Stomach smooth muscle (tissue), 2 donors: Measurements from ENCODE around the gene PELI3.

Experiments
- H3K27ac ChIP-seq: one replicate; pipeline ENCODE4 v1.7.0; 2013; ENCODE audit warnings: mild to moderate bottlenecking, low read length, inconsistent platforms
- H3K27me3 ChIP-seq, 2 donors: one replicate each; pipeline ENCODE4 v1.7.0; 2013; ENCODE audit warnings: low read length in 2 of 2; ENCODE audit not compliant: insufficient read depth in 2 of 2, control insufficient read depth in 1 of 2
- H3K36me3 ChIP-seq, 2 donors: one replicate each; pipeline ENCODE4 v1.7.0; 2013; ENCODE audit warnings: low read length in 2 of 2; ENCODE audit not compliant: control insufficient read depth in 2 of 2, insufficient read depth in 2 of 2
- H3K4me1 ChIP-seq: one replicate; pipeline ENCODE4 v1.7.0; 2013; ENCODE audit warnings: low read length; ENCODE audit not compliant: control insufficient read depth, insufficient read depth
- H3K4me3 ChIP-seq, 2 donors: one replicate each; pipeline ENCODE4 v1.7.0; 2013; ENCODE audit warnings: low read length in 2 of 2
- H3K9ac ChIP-seq, 2 donors: one replicate each; pipeline ENCODE4 v1.7.0; 2013; ENCODE audit warnings: low read length in 2 of 2, mild to moderate bottlenecking in 1 of 2
- H3K9me3 ChIP-seq, 2 donors: one replicate each; pipeline ENCODE4 v1.7.0; 2013; ENCODE audit warnings: low read length in 2 of 2; ENCODE audit not compliant: control insufficient read depth in 2 of 2
- donor health status: healthy.
- donor health status: Pancreatic carcinoma.

PELI3 gene

DNA sequence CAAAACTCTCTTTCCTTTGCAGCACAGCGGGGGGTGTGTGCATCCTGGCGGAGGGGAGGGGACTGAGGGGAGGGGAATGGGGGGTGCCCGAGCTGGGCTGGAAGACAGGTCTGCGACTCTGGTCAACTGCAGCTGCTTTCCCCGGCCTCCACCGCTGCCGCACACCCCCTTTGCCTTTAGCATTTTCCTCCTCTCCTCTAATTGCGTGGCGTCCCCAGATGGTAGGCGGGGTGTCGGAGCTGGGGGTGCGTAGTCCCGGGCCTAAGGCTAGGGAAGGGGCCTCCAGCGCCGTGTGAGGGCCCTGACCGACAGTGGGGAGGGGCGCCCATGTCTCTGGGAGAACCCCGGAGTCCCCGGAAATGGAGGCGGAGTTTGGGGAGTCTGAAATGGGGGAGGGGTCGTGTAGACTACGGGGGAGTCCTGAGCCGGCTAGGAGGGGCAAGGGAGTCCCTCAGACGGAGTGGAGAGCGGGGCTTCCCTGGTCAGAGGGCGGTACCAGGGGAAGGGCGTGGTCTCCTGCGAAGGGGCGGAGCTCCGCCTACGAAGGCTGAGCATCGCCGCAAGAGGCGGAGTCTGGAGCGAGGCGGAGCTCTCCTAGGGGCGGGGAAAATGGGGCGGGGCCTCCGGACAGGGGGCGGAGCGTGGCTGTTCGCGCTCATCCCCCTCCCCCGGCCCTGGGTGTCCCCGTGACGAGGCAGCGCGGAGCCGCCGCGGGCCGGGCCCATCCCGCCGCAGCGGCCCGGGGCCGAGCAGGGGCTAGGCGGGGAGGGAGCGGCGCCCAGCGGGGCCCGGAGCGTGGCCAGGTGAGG, at the start of gene PELI3:
TSS of gene PELI3 (plus strand) at position 681 of the 809 bp plus-strand sequence. CDS start 1,224 bp downstream, outside the sequence.
- peaks cover 3 to 11% of the 10 kb centered on the region in 2 donors for H3K36me3 ChIP-seq
- H3K27me3 ChIP-seq, result no peaks in the 10 kb centered on the region
- peak within 1 kb of the TSS; percentile 75 to 79 for H3K9ac ChIP-seq
- peak within 1 kb of the TSS; percentile 71 to 81 for H3K4me3 ChIP-seq
- peaks cover 22% of the 10 kb centered on the region for H3K4me1 ChIP-seq
- peak within 1 kb of the TSS; percentile 55 for H3K27ac ChIP-seq
- H3K9me3 ChIP-seq, result no peaks in the 10 kb centered on the region

DNA sequence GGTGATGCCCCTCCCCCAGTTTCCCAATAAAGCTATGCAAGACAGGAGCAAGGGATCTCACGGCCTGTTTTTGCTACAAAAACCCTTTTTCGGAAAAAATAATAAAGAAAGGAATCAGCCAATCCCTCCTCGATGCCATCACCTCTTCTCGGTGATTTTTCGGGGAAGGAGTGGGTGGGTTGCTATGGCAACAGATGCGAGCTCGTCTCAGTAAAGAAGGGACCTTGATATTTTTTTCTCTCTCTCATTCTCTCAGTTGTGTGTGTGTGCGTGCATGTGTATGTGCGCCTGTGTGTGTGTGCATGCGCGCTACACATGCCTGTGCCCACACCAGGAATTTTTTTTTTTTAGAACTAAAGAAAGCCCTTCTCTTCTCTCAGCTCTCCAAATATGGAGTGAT, 49.7 kb upstream of the PELI3 start:
- H3K9ac ChIP-seq, result no peak overlapping the region
- H3K4me3 ChIP-seq, result no peak overlapping the region
- H3K4me1 ChIP-seq, result peaks cover 69% of the 10 kb centered on the region
- H3K27me3 ChIP-seq, result peaks cover 0 to 2% of the 10 kb centered on the region in 2 donors
- H3K36me3 ChIP-seq, result peaks cover 0 to 5% of the 10 kb centered on the region in 2 donors
- no peak overlapping the region for H3K27ac ChIP-seq
- no peaks in the 10 kb centered on the region for H3K9me3 ChIP-seq

GRCh38 chr11:66418168-66418985, 48.3 kb upstream of the PELI3 start:
- peaks cover 59% of the 10 kb centered on the region for H3K4me1 ChIP-seq
- H3K4me3 ChIP-seq, result peak overlapping the region in 1 of 2 donors; percentile 44
- H3K27ac ChIP-seq, result no peak overlapping the region
- no peak overlapping the region for H3K9ac ChIP-seq
- H3K9me3 ChIP-seq, result no peaks in the 10 kb centered on the region
- H3K36me3 ChIP-seq, result peaks cover 9 to 18% of the 10 kb centered on the region in 2 donors
- peaks cover 0 to 2% of the 10 kb centered on the region in 2 donors for H3K27me3 ChIP-seq

DNA sequence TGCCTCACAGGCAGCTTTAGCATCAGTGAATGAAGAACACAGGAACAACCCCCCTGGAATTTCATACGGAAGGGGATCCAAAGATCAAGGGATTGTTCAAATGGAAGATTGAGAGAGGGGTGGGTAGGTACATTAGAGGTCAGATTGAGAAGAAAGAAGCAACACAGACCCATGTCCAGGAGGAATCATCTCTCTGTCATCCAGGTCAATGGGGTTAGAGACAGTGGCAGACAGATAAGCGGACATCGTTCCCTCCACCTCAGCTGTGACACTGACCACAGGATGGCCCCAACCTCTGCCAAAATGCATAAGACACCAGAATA, 47.8 kb upstream of the PELI3 start:
- no peaks in the 10 kb centered on the region for H3K9me3 ChIP-seq
- H3K9ac ChIP-seq, result no peak overlapping the region
- peaks cover 14 to 22% of the 10 kb centered on the region in 2 donors for H3K36me3 ChIP-seq
- H3K4me3 ChIP-seq, result peak overlapping the region in 1 of 2 donors; percentile 44
- peaks cover 0 to 2% of the 10 kb centered on the region in 2 donors for H3K27me3 ChIP-seq
- H3K4me1 ChIP-seq, result peaks cover 53% of the 10 kb centered on the region
- no peak overlapping the region for H3K27ac ChIP-seq

- Histone ChIP-seq H3K36me3 (peaks cover 23 to 27% of the 10 kb centered on the region in 2 donors), H3K4me3 (peak overlapping the region in 1 of 2 donors; percentile 40), H3K9me3 (no peaks in the 10 kb centered on the region), H3K4me1 (peaks cover 44% of the 10 kb centered on the region), H3K9ac (no peak overlapping the region), H3K27me3 (peaks cover 0 to 2% of the 10 kb centered on the region in 2 donors), H3K27ac (no peak overlapping the region)
Measured at GRCh38 chr11:66419825-66420224, 46.9 kb upstream of the PELI3 start.

GRCh38 chr11:66420671-66421476, 45.8 kb upstream of the PELI3 start, which contains the start of gene NPAS4:
NPAS4 (plus strand) TSS chr11:66421035; CDS start chr11:66421180, 145 bp downstream.
- peaks cover 0 to 2% of the 10 kb centered on the region in 2 donors for H3K27me3 ChIP-seq
- H3K9ac ChIP-seq, result no peak within 1 kb of the TSS
- peaks cover 41% of the 10 kb centered on the region for H3K4me1 ChIP-seq
- no peak within 1 kb of the TSS for H3K27ac ChIP-seq
- peaks cover 33 to 36% of the 10 kb centered on the region in 2 donors for H3K36me3 ChIP-seq
- no peak within 1 kb of the TSS for H3K4me3 ChIP-seq
- H3K9me3 ChIP-seq, result no peaks in the 10 kb centered on the region

DNA sequence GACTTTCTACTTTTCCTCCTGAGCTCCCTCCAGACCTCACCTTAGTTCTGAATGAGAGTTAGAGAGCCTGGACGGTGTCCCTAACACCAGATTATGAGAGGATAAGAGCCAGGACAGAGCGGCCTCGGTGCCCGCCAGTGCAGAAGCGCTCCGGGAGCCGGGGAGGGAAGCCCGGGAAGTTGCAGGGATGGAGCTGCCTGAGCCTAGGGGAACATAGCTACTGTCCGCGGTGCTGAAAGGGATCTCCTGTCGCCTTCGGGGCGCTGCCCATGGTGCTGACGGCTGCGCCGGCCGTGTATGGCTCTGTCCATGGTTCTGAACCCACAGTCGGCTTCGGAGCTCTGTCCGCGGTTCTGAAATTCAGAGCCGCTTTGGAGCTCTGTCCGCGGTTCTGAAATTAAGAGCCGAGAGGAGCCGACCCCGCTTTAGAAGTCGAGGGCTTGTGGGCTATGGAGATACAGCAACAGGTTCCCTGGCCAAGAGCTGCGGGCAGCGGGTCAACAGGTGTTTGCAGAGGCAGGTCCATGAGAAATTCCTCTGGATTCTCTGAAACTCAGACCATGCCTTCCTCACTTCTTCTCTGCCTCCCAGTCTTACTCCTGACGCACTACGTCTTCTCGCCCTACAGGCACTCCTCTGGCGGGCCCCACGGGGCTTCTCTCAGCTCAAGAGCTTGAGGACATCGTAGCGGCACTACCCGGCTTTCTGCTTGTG, 45.1 kb upstream of the PELI3 start:
- Histone ChIP-seq H3K4me3 (no peak overlapping the region), H3K27me3 (peaks cover 0 to 2% of the 10 kb centered on the region in 2 donors), H3K27ac (no peak overlapping the region)

DNA sequence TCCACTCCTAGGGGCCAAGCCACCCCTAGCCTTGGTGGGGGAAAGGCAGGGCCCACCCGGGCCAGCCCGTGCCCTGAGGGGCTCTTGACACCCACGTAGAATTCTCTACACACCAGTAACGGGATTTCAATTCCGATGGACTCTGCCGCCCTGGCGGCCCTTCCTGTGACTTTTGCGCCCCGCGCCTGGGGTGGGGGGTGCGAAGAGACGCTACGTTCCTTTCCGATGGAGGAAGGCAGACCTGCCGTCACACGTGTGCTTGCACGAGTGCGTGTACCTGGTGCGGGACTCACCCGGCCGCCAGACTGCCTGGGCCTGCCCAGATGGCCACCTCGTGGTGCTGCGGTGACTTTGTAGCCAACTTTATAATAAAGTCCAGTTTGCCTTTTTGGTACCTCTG, 40.4 kb upstream of the PELI3 start:
- H3K27ac ChIP-seq, result no peak overlapping the region

More for the DNA sequence above, 45.1 kb upstream of the PELI3 start:
- peaks cover 33 to 41% of the 10 kb centered on the region in 2 donors for H3K36me3 ChIP-seq
- H3K9me3 ChIP-seq, result no peaks in the 10 kb centered on the region
- H3K9ac ChIP-seq, result no peak overlapping the region
- peaks cover 41% of the 10 kb centered on the region for H3K4me1 ChIP-seq

GRCh38 chr11:66428933-66429332, 37.8 kb upstream of the PELI3 start:
- no peak overlapping the region for H3K4me3 ChIP-seq
- no peaks in the 10 kb centered on the region for H3K9me3 ChIP-seq

More for the DNA sequence above, 40.4 kb upstream of the PELI3 start:
- H3K36me3 ChIP-seq, result peaks cover 40 to 45% of the 10 kb centered on the region in 2 donors
- peaks cover 1% of the 10 kb centered on the region for H3K4me1 ChIP-seq
- H3K9me3 ChIP-seq, result no peaks in the 10 kb centered on the region
- H3K27me3 ChIP-seq, result no peaks in the 10 kb centered on the region
- no peak overlapping the region for H3K9ac ChIP-seq
- H3K4me3 ChIP-seq, result no peak overlapping the region

More at GRCh38 chr11:66428933-66429332, 37.8 kb upstream of the PELI3 start:
- no peaks in the 10 kb centered on the region for H3K4me1 ChIP-seq
- peaks cover 26% of the 10 kb centered on the region in 2 donors for H3K36me3 ChIP-seq
- no peak overlapping the region for H3K9ac ChIP-seq
- no peak overlapping the region for H3K27ac ChIP-seq
- no peaks in the 10 kb centered on the region for H3K27me3 ChIP-seq
